NCI-H748 (cell line): ENCODE results near the gene FPR1.
A peak's percentile ranks its signal among the peaks of the same experiment; 100 is the strongest.
"Not testable (repeated sequence)": the region's sequence is repeated elsewhere in the genome, so short reads cannot be mapped to it uniquely, and the experiment has no call there.

Source experiments
- DNase-seq: peaks from one replicate; lab custom pipeline; 2025; ENCODE audit not compliant: unreplicated experiment; lab: John Stamatoyannopoulos, UW

Gene FPR1

DNA sequence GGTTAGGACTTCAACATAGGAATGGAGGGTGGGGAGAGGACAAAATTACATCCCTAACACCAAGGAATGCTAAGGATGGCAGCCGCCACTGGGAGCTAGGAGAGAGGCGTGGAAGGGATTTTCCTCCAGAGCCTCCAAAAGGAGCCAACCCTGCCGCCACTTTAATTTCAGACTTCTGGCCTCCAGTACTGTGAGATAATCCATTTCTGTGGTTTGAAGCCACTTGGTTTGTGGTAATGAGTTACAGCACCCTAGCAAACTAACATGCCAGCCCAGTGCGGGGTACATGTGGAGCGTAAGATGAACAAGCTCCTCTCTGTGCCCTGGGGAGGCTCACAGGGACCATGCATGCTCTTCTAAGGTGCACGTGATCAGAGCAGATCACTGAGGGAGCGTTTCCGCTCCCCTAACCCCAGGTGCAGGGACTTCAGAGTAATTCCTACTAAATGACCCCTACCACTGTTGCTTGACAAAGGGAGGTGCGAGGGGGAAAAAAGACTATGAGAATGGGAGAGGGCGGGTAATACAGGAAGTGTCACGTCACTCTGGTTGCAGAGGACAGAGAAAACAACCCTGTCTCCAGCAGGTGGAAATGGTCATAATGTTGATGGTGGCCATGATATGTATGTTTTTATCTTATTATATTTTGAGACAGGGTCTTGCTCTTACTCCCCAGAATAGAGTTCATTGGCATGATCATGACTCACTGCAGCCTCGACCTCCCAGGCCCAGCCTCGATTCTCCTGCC, 12.0 kb downstream of the FPR1 start:
- no peak for DNase-seq

DNA sequence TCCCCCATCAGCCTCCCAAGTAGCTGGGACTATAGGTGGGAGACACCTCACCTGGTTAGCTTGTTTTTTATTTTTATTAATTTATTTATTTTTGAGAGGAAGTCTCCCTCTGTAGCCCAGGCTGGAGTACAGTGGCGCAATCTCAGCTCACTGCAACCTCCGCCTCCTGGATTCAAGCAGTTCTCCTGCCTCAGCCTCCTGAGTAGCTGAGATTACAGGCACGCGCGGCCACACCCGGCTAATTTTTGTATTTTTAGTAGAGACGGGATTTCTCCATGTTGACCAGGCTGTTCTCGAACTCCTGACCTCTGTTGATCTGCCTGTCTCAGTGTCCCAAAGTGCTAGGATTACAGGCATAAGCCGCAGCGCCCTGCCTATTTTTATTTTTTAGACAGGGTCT, 13.2 kb downstream of the FPR1 start:
- not testable (repeated sequence) for DNase-seq

DNA sequence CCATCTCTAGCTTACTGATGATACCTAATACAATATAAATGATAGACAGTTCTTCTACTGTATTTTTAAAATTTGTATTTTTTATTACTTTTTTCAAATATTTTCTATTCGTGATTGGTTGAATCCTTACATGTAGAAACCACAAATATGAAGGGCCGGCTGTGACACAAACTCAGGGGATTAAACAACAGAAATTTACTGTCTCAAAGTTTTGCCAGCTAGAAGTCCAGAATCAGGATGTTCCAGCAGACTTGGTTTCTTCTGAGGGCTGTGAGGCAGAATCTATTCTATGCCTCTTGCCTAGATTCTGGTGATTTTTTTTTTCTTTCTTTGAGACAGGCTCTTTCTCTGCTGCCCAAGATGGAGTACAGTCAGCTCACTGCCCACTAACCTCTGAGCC, 13.8 kb downstream of the FPR1 start:
- no peak for DNase-seq

DNA sequence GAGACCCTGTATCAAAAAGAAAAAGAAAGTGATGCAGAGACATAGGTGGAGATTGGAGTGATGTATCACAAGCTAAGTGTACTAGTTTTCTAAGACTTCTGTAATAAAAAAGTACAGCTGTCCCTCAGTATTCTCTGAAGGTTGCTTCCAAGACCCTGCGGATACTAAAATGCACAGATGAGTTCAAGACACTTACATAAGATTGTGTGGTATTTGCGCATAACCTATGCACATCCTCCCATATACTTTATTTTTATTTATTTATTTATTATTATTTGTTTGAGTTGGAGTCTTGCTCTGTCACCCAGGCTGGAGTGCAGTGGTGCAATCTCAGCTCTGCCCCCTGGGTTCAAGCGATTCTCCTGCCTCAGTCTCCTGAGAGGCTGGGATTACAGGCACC, 14.3 kb downstream of the FPR1 start:
- DNase-seq = no peak

DNA sequence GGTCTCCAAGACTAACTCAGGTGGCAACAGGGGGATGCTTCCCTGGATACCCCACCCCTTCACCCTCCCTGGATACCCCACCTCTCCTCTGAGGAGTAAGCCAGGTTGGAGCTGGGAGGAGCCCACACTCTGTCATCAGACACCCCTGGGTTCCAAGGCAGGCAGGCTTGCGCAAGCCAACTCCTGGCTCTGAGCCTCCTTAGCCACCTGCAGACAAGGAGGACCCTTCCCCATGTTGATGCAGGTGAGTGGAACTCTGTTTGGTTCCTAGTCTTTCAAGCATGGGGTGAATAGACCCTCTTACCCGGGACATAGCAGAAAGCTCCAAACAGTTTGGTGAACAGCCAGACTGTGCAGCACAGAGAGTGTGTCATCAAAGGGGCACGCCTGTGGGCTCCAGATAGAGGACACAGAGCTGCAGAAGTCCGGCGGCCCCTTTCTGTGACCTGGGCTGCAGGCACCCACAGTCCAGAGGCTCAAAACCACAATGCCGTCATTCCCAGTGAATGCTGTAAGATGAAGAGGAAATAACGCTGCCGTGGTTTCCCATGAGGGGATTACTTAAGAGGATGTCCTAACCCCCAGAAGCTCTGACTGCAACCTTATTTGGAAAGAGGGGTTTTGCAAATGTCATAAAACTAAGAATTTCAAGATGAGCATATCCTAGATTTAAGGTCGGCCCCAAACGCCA, 15.8 kb downstream of the FPR1 start:
- no peak for DNase-seq

DNA sequence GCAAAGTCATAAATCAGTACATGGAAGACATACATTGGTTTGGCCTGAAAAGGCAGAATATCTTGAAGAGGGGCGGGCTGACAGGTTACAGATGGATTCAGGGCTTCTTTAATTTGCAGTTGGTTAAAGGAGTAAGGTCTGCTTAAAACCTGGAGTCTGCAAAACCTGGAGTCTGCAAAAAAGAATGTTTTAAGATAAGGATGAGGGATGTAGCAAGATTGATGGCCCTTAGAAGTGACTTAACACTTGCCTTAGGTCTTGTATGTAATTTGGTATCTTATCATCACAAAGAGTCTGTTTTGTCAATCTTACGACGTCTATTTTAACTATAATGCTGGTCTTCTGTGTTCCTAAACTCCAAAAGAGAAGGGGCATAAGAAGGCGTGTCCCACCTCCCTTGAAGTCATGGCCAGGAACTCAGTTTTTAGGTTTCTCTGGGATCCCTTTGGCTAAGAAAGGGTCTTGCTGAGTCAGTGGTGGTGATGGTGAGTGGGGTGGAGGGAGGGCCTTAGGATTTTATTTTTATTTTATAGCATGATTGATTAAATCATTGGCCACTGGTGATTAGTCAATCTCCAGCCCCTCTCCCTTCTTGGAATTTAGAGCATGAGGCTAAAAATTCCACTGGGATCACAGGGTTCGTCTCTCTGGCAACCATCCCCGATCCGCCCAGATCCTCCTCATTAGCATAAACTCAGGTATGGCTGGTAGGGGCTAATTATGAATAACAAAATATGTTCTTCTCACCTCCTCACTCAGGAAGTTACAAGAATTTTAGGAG, 17.7 kb downstream of the FPR1 start:
- DNase-seq = no peak

DNA sequence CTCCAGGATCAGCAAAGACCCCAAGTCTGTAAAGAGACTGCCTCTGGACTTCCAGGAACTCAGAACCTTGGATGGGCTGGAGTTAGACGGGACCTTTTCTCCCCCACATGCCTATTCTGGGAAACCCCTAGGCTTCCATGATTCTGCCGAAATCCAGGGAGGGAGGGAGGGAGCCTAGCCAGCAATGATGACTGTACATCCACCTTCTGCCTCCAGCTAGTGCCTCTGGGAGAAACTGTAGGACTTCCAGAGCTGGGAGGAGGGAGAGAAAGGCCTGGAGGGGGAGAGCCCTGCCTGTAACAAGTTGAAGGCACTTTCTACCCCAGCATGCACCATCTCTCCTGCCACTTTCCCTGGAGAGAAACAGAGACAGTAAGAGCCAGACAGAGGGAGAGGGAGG, 21.9 kb downstream of the FPR1 start:
- no peak for DNase-seq

DNA sequence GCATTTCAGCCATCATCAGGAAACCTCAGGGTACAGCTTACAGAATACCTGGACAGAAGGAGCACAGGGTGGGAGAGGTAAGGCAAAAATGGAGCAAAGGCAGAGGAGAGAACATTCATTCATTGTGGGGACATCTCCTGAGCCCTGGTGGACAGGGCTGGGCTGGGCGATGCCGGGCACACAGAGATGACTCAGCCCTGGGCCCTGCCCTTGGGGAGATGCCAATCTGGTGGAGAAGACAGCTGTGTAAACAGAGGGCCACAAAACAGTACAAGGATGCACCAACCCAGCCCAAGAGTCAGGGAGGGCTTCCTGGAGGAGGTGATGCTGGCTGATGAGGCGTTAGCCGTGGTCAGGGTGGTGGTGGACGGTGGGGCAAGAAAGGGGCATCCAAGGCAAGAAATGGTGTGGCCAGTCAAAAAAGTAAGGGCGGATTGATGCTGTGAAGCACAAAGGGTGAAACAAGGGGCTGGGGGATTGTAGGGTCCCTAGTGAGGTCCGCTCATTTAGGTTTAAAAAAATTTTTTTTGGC, 24.3 kb downstream of the FPR1 start:
- no peak for DNase-seq

DNA sequence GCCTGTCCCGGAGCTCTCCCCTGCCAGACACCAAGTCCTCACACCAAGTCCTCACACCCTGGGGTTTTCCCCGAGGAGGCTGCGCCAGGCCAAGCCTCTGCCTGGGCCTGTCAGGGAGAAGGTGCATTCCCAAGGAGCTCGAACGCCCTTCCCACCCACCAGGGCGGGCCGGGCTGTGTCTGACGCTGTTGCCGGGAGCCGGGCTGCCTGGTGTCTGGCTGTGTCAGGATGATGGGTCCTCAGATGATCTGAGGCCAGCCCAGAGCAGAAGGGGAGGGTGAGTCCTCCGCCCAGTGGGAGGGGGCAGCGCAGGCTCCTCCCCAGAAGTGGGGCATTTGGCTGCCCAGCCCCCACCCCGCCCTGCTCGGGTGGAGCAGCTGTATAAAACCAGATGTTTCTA, 25.6 kb downstream of the FPR1 start:
- DNase-seq = no peak

DNA sequence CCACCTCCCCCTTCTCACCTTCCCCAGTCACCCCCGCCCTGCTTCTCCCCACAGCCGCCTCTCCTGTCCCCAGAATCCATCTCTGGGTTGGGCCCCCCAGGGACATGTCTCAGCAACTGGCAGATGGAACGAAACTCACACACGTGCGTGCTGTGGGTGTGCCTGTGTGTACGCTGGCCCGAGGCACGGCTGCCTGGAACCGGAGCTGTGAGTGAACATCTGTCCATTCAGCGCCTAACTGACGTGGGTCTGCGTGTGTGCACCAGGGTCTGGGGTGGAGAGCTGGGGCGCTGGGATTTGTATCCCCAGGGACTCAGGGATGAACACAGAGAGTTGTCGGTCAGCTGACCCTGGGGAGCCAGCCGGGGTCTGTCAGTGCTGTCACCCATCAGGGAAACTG, 27.1 kb downstream of the FPR1 start:
- DNase-seq = peak; percentile 11

DNA sequence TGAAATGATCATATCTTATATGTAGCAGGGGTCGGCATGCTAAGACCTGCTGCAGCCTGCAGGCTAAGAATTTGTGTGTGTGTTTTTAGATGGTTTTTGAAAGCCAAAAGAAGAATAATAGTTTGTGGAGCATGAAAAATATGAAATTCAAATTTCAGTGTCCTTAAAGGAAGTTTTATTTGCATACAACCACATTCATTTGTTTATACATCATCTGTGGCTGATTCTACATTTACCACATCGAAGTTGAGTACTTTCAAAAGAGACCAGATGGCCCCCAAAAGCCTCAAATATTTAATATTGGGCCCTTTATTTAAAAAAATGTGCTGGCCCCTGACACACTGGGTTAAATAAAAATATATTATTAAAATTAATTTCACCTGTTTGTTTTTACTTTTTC, 29.2 kb downstream of the FPR1 start:
- DNase-seq = no peak

DNA sequence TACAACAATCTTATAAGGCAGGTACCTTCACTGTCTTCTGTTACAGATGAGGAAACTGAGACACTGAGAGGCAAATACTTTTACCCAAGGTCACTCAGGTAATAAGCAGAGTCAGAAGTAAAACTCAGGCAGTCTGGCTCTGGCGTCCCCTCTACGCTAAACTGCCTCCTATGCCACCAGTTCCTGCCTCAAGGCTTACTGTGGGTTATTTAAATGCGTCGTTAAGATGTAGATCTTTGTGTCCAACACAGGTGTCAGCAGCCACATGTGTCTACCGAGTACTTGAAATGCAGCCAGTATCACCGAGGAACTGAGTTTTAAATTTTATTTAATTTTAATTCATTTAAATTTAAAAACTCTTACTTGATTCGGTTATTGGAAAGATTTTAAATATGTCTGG, 29.8 kb downstream of the FPR1 start:
- no peak for DNase-seq

DNA sequence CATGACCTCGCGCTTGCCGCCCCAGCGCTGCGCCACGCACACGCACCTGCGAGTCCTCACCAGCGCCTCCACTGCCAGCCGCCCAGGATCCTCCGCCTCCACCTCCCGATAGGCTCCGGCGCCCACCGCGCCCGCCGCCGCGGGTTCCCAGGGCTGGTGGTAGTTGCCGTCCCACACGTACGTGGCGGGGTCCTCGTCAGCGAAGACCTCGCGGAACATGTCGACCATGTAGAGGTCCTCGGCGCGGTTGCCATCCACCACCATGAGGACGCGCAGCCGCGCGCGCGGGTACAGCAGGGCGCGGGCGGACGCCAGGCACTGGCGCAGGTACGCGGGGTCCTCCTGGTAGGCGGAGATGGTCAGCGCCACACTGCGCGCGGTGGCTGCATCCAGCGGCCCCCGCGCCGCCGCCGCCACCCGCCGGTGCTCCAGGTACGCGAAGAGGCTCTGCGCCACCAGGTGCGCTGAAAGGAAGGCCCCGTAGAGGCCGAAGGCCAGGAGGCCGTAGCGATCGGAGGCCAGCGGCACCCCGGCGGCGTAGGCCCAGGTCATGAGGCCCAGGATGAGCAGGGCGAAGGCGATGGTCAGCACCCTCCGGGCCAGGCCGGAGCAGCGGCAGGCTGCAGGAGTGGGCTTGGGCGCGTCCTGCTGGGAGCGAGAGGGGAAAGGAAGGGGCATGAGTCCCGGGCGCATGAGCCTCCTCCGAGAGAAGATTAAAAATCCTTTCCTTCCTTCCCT, 32.3 kb downstream of the FPR1 start:
- no peak for DNase-seq

DNA sequence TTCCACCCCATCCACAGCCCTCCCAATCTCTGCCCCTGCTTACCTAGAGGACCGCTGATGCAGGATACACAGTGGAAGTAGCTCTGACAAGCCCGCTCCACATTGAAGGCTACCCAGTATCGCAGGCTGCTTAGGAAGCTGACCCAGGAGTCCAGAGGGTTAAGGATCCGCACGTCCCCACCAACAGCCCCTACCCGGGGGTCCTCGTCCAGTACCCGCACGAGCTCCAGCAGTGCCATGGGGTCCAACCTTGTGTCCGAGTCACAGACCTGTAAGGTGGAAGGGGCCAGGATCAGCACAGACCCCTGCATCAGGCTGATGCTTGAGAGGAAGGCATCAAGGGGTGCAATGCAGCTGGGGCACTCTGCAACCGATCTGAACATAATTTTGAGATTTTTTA, 34.8 kb downstream of the FPR1 start:
- DNase-seq = no peak

DNA sequence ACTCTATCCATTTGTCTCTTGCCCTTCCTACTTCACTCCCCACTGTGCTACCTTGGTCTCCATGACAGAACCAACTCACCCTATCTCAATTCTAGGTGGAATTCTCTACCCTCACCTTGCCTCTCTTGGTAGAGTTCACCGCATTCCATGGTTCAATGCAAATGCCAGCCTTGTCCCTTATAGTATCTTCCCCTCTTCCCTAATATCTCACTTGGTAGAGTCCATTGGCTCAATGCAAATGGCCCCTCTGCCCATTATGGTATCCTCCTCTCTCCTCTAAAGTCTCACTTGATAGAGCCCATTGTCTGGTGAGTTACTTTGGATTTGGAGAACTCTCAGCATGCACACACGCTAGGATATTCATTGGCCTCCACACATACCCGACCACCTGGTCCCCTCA, 35.8 kb downstream of the FPR1 start:
- DNase-seq = no peak

DNA sequence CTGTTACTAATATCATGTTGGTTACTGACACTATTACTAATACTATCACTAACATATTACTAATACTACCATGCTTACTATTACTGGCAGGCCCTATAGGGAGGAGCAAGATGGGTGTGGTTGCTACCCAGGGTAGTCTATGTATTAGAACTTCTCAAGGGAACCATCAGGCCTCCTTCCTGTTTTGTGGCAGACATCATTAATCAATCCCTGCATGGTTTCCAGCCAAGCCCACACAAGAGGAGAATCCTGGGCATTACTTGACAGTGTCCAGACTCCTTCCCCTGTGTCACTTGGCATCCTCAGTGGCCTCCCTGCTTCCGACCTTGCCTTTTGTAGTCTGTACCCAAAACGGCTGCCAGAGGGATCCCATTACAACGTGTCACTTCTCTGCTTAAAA, 36.8 kb downstream of the FPR1 start:
- no peak for DNase-seq

DNA sequence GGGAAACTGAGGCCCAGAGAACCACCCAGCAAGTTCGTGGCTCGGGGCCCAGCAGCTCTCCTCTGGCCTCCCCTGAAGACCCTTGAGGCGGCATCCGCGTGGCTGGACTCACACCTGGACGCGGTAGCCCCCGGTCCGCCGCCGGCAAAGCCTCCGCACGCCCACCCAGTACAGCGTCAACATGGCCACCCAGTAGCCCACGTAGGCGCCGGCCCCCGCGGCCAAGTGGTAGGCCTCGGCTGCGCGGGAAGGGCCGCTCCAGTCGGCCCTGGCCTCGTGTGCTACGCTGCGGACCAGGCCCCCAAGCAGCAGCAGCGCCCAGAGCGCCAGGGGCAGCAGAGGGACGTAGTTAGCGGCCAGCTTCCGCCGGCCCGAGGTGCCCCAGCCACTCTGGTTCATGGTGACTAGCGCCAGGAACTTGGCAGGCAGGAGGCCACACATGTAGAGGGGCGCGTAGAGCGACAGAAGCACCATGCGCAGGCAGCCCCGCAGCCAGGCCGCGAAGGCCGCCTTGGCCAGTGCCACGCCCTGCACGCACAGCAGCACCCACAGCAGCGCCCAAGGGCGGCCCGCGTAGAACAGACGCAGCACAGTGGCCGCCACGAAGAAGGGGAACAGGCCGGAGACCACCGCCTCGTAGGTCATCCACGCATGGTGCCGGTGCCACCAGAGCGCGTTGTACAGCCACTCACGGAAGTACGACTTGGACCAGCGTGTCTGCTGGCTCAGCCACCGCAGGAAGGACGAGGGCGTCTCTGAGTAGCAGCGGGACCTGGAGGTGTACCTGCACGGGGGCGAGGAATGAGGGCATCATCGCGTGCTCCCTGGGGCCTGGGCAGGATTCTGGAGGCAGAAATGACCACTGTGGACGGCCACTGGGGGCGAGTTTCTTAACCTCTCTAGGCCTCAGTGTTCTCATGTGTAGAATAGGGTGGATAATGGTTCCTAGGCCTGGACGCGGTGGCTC, 38.1 kb downstream of the FPR1 start:
- no peak for DNase-seq

DNA sequence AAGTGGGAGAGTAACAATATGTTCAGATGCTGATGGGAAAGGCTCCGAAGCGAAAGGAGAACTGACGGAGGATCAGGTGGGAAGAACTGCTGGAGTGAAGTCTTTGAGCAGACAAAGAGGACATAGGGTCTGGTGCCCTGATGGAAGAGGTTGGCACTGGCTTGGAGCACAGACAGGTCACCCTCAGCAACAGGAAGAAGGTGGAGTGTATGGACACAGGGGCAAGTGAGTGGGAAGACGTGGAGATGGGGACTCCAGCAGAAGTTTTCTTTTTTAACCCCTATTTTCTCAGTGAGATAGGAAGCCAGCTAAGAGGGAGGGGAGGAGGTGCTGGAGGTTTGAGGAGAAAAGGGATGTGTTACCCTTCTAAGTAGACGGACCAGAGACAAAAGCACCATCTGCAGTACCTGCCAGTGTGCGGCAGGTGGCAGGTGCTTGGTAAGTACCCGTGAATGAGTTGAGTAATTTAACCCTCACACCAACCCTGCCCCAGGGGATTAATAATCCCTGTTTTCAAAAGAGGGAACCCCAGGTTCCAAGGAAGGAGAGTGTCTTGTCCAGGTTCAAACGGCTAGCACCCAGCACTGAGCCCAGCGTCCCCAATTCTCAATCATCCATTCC, 39.1 kb downstream of the FPR1 start:
- peak; percentile 72 for DNase-seq

DNA sequence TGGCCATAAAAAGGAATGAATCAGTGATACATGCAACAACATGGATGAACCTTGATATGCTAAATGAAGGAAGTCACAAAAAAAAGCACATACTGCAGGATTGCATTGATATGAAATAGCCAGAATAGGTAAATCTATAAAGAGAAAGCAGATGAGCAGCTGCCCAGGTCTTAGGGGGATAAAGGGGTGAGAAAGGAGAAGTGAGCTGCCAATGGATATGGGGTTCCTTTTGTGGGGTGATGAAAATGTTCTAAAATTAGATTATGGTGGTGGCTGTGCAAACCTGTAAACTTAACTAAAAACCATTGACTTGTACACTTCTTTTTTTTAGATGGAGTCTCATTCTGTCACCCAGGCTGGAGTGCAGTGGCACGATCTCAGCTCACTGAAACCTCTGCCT, 40.0 kb downstream of the FPR1 start:
- DNase-seq = no peak

DNA sequence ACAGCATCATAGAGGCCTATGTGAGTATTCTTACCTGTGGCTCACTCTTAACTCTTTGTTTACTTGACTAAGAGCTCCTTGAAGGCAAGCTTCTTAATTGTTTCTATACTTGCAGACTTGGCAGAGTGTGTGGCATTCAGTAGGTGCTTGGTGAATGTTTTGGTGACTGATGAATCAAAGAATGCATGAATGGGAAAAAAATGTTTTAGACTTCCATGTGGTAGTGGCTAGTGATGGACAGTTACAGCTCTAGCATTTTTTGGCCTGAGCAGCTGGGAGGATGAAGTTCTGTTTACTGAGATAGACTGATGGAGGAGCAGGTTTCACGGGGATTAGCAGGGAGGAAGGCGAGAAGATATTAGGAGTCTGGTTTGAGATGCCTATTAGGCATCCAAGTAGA, 41.5 kb downstream of the FPR1 start:
- no peak for DNase-seq
